Measurements from ENCODE around the gene SPDYC. TPM values are rescaled to one million over a fixed set of nuclear protein-coding genes. Genes with fewer than 3 reads are reported as not detected.

Gene SPDYC
- total and polyA plus RNA-seq, 2 of the 13 experiments (the other 11 are each of a cell fraction or from before 2014, with no cell fraction given): 0.15 to 0.33 TPM

DNA sequence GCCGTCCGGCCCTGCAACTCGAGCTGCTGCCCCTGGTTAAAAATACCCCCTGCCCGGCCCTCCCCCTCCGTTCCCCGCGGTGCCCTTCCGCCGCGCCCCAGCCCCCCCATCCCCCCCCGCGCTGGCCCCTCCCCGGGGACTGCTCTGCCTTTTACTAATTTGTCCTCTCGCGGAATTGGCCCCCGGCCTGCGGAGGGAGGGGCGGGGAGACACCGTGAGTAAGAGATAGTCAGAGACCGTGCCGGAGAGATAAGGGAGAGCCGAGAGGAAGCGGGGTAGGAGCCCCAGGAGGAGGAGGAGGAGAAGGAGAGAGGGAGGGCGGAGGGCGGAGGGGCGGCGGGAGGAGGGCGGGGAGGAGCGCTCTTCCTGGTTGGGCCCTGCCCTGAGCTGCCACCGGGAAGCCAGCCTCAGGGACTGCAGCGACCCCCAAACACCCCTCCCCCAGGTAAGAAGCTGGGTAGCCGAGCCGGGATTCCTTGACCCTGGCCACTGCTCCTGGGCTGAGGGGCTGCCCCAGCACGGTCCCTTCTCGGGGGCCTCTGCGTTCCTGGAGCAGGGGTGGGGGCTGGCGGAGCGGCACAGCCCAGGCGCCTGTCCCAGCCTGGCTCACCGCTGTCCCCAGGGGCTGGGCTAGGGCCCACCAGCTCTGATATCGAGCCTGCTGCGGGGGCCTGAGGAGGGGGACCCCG, 11.7 kb downstream of the SPDYC start, which contains the start of gene CAPN1 (continued):
- TF ChIP-seq, protein P1, sequence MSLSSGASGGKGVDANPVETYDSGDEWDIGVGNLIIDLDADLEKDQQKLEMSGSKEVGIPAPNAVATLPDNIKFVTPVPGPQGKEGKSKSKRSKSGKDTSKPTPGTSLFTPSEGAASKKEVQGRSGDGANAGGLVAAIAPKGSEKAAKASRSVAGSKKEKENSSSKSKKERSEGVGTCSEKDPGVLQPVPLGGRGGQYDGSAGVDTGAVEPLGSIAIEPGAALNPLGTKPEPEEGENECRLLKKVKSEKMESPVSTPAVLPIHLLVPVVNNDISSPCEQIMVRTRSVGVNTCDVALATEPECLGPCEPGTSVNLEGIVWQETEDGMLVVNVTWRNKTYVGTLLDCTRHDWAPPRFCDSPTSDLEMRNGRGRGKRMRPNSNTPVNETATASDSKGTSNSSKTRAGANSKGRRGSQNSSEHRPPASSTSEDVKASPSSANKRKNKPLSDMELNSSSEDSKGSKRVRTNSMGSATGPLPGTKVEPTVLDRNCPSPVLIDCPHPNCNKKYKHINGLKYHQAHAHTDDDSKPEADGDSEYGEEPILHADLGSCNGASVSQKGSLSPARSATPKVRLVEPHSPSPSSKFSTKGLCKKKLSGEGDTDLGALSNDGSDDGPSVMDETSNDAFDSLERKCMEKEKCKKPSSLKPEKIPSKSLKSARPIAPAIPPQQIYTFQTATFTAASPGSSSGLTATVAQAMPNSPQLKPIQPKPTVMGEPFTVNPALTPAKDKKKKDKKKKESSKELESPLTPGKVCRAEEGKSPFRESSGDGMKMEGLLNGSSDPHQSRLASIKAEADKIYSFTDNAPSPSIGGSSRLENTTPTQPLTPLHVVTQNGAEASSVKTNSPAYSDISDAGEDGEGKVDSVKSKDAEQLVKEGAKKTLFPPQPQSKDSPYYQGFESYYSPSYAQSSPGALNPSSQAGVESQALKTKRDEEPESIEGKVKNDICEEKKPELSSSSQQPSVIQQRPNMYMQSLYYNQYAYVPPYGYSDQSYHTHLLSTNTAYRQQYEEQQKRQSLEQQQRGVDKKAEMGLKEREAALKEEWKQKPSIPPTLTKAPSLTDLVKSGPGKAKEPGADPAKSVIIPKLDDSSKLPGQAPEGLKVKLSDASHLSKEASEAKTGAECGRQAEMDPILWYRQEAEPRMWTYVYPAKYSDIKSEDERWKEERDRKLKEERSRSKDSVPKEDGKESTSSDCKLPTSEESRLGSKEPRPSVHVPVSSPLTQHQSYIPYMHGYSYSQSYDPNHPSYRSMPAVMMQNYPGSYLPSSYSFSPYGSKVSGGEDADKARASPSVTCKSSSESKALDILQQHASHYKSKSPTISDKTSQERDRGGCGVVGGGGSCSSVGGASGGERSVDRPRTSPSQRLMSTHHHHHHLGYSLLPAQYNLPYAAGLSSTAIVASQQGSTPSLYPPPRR (CRISPR knock-in tag; IDR thresholded peaks at IDR 0.05; ENCODE audit: borderline replicate concordance): no peak
- no peak for TF ChIP-seq ZNF431 (CRISPR knock-in tag; IDR thresholded peaks at IDR 0.05; ENCODE audit: borderline replicate concordance, low read depth)
- TF ChIP-seq HOXA7 (CRISPR knock-in tag; IDR thresholded peaks at IDR 0.05): no peak
- TF ChIP-seq, protein P2, sequence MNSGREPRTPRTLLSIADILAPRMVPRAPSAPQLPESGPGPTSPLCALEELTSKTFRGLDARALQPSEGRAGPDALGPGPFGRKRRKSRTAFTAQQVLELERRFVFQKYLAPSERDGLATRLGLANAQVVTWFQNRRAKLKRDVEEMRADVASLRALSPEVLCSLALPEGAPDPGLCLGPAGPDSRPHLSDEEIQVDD (CRISPR knock-in tag; IDR thresholded peaks at IDR 0.05; ENCODE audit: borderline replicate concordance): 0 out of 2 replicates have a peak, but pooled peaks have one; percentile 21
- TF ChIP-seq ZNF83 (CRISPR knock-in tag; IDR thresholded peaks at IDR 0.05; ENCODE audit: borderline replicate concordance): no peak
- no peak for TF ChIP-seq ZNF296 (CRISPR knock-in tag; conservative IDR thresholded peaks at IDR 0.05)
- TF ChIP-seq, protein P3, sequence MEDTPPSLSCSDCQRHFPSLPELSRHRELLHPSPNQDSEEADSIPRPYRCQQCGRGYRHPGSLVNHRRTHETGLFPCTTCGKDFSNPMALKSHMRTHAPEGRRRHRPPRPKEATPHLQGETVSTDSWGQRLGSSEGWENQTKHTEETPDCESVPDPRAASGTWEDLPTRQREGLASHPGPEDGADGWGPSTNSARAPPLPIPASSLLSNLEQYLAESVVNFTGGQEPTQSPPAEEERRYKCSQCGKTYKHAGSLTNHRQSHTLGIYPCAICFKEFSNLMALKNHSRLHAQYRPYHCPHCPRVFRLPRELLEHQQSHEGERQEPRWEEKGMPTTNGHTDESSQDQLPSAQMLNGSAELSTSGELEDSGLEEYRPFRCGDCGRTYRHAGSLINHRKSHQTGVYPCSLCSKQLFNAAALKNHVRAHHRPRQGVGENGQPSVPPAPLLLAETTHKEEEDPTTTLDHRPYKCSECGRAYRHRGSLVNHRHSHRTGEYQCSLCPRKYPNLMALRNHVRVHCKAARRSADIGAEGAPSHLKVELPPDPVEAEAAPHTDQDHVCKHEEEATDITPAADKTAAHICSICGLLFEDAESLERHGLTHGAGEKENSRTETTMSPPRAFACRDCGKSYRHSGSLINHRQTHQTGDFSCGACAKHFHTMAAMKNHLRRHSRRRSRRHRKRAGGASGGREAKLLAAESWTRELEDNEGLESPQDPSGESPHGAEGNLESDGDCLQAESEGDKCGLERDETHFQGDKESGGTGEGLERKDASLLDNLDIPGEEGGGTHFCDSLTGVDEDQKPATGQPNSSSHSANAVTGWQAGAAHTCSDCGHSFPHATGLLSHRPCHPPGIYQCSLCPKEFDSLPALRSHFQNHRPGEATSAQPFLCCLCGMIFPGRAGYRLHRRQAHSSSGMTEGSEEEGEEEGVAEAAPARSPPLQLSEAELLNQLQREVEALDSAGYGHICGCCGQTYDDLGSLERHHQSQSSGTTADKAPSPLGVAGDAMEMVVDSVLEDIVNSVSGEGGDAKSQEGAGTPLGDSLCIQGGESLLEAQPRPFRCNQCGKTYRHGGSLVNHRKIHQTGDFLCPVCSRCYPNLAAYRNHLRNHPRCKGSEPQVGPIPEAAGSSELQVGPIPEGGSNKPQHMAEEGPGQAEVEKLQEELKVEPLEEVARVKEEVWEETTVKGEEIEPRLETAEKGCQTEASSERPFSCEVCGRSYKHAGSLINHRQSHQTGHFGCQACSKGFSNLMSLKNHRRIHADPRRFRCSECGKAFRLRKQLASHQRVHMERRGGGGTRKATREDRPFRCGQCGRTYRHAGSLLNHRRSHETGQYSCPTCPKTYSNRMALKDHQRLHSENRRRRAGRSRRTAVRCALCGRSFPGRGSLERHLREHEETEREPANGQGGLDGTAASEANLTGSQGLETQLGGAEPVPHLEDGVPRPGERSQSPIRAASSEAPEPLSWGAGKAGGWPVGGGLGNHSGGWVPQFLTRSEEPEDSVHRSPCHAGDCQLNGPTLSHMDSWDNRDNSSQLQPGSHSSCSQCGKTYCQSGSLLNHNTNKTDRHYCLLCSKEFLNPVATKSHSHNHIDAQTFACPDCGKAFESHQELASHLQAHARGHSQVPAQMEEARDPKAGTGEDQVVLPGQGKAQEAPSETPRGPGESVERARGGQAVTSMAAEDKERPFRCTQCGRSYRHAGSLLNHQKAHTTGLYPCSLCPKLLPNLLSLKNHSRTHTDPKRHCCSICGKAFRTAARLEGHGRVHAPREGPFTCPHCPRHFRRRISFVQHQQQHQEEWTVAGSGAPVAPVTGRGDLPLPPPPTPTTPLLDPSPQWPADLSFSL (CRISPR knock-in tag; IDR thresholded peaks at IDR 0.05): no peak
- peak; percentile 25; the same call in 1 of the 2 replicates for TF ChIP-seq SIN3A (IDR thresholded peaks at IDR 0.05; ENCODE audit: borderline replicate concordance, low read depth, low read length)
- TF ChIP-seq, protein P4, sequence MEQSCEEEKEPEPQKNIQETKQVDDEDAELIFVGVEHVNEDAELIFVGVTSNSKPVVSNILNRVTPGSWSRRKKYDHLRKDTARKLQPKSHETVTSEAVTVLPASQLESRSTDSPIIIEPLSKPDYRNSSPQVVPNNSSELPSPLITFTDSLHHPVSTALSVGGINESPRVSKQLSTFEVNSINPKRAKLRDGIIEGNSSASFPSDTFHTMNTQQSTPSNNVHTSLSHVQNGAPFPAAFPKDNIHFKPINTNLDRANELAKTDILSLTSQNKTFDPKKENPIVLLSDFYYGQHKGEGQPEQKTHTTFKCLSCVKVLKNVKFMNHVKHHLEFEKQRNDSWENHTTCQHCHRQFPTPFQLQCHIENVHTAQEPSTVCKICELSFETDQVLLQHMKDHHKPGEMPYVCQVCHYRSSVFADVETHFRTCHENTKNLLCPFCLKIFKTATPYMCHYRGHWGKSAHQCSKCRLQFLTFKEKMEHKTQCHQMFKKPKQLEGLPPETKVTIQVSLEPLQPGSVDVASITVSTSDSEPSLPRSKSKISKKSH (CRISPR knock-in tag; IDR thresholded peaks at IDR 0.05; ENCODE audit: borderline replicate concordance): peak; percentile 15; the same call in 1 of the 2 replicates
- no peak for TF ChIP-seq MAFF (IDR thresholded peaks at IDR 0.05; ENCODE audit: low read depth, low read length)
- TF ChIP-seq ZNF33B (CRISPR knock-in tag; IDR thresholded peaks at IDR 0.05): no peak
- TF ChIP-seq ZNF331 (CRISPR knock-in tag; IDR thresholded peaks at IDR 0.05): no peak
- no peak for TF ChIP-seq ZNF792 (CRISPR knock-in tag; IDR thresholded peaks at IDR 0.05)
- no peak for TF ChIP-seq REXO4 (CRISPR knock-in tag; IDR thresholded peaks at IDR 0.05; ENCODE audit: borderline replicate concordance)

Data from HepG2 (cell line).